Neural cell (in vitro differentiated cells): ENCODE data around the gene SCN1A. TPM values are rescaled to one million over a fixed set of nuclear protein-coding genes. Genes with fewer than 3 reads are reported as not detected.

Experiments
- H2AFZ ChIP-seq: fragments of 200-600, 300-800 bp; sonication (generic), shearing (Covaris generic); 2 replicates; pipeline ENCODE4 v1.6.0; 2014; ENCODE audit warnings: low read depth, mild to moderate bottlenecking, antibody characterized with exemption, low read length, moderate library complexity
- H3F3A ChIP-seq: fragments of 200-600 bp; shearing (Covaris generic); 2 replicates; pipeline ENCODE4 v1.6.1; 2016; ENCODE audit warnings: mild to moderate bottlenecking, moderate library complexity, mixed read lengths, antibody characterized with exemption, low read length; ENCODE audit not compliant: insufficient read depth, poor library complexity, severe bottlenecking
- H3K27ac ChIP-seq: fragments of 200-600, 300-800 bp; sonication (generic), shearing (Covaris generic); 2 replicates; pipeline ENCODE4 v1.5.1; 2014; ENCODE audit warnings: mild to moderate bottlenecking, low read length, moderate library complexity
- H3K27me3 ChIP-seq: fragments of 300-800, 200-600 bp; sonication (generic), shearing (Covaris generic); 2 replicates; pipeline ENCODE4 v1.6.0; 2014; ENCODE audit warnings: mild to moderate bottlenecking, low read depth, low read length, moderate library complexity; ENCODE audit not compliant: insufficient read depth
- H3K36me3 ChIP-seq: fragments of 300-800, 200-600 bp; sonication (generic), shearing (Covaris generic); 2 replicates; pipeline ENCODE4 v1.5.1; 2014; ENCODE audit warnings: mild to moderate bottlenecking, antibody characterized with exemption, low read length, moderate library complexity; ENCODE audit not compliant: insufficient read depth
- H3K4me2 ChIP-seq: fragments of 300-800, 200-600 bp; sonication (generic), shearing (Covaris generic); 2 replicates; pipeline ENCODE4 v1.6.0; 2014; ENCODE audit warnings: mild to moderate bottlenecking, low read length
- H3K4me3 ChIP-seq: fragments of 300-800, 200-600 bp; sonication (generic), shearing (Covaris generic); 2 replicates; pipeline ENCODE4 v1.5.1; 2014; ENCODE audit warnings: mild to moderate bottlenecking, low read length, moderate library complexity
- H3K79me2 ChIP-seq: fragments of 200-600 bp; shearing (Covaris generic); replicated peaks from 2 replicates; pipeline ENCODE4 v1.6.0; 2014; ENCODE audit warnings: mild to moderate bottlenecking, low read length, moderate library complexity; ENCODE audit not compliant: insufficient read depth
- H3K9ac ChIP-seq: fragments of 300-800, 200-600 bp; sonication (generic), shearing (Covaris generic); 2 replicates; pipeline ENCODE4 v1.6.1; 2016; ENCODE audit warnings: mild to moderate bottlenecking, low read length, mixed read lengths
- H3K9me2 ChIP-seq: fragments of 200-600 bp; shearing (Covaris generic); 2 replicates; pipeline ENCODE4 v1.6.1; 2016; ENCODE audit warnings: mild to moderate bottlenecking, low read length, mixed read lengths; ENCODE audit not compliant: insufficient read depth
- H3K9me3 ChIP-seq: fragments of 200-600, 300-800 bp; sonication (generic), shearing (Covaris generic); 2 replicates; pipeline ENCODE4 v1.6.1; 2016; ENCODE audit warnings: mild to moderate bottlenecking, mixed run types, low read length, moderate library complexity, mixed read lengths
- H4K20me1 ChIP-seq: fragments of 200-600 bp; shearing (Covaris generic); 2 replicates; pipeline ENCODE4 v1.6.1; 2016; ENCODE audit warnings: mild to moderate bottlenecking, mixed run types; ENCODE audit not compliant: insufficient read depth
- EP300 ChIP-seq: fragments of 450-650 bp; conservative IDR thresholded peaks from 2 replicates; pipeline ENCODE4 v1.6.1; 2014; ENCODE audit warnings: antibody characterized with exemption, mild to moderate bottlenecking, moderate library complexity; ENCODE audit not compliant: poor library complexity, severe bottlenecking
- EZH2 ChIP-seq: fragments of 200-600, 300-800 bp; shearing (Covaris generic), sonication (generic); IDR thresholded peaks from 2 replicates; pipeline ENCODE4 v1.6.1; 2014; ENCODE audit warnings: antibody characterized with exemption, low read length, borderline replicate concordance, mild to moderate bottlenecking; ENCODE audit not compliant: insufficient read depth, poor library complexity, severe bottlenecking
- MXI1 ChIP-seq: fragments of 450-650 bp; conservative IDR thresholded peaks from 2 replicates; pipeline ENCODE4 v1.6.1; 2014; ENCODE audit warnings: antibody characterized with exemption, mild to moderate bottlenecking; ENCODE audit not compliant: poor library complexity, severe bottlenecking
- POLR2AphosphoS5 ChIP-seq: IDR thresholded peaks from 2 replicates; pipeline ENCODE4 v1.6.1; 2012
- RAD21 ChIP-seq: fragments of 450-650 bp; conservative IDR thresholded peaks from 2 replicates; pipeline ENCODE4 v1.6.1; 2014; ENCODE audit warnings: antibody characterized with exemption, mild to moderate bottlenecking, moderate library complexity
- SMC3 ChIP-seq: fragments of 450-650 bp; conservative IDR thresholded peaks from 2 replicates; pipeline ENCODE4 v1.6.1; 2014; ENCODE audit warnings: antibody characterized with exemption, mild to moderate bottlenecking, moderate library complexity; ENCODE audit not compliant: poor library complexity
- TAF1 ChIP-seq: IDR thresholded peaks from 2 replicates; pipeline ENCODE4 v1.6.1; 2012; ENCODE audit warnings: low read depth
- polyA plus RNA-seq: library from polyadenylated mRNA; depleted of rRNA; stranded (reverse); fragments of >200 nt; gene quantifications from 2 replicates; pipeline ENCODE4 v1.2.3, GENCODE V29; 2014
- TF ChIP-seq, protein P1 (sequence below): fragments of 450-650 bp; IDR thresholded peaks from 2 replicates; pipeline ENCODE4 v1.5.1; 2014; ENCODE audit warnings: antibody characterized with exemption, mild to moderate bottlenecking, moderate library complexity; ENCODE audit not compliant: poor library complexity, severe bottlenecking
- TF ChIP-seq, protein P2 (sequence below): IDR thresholded peaks from 2 replicates; pipeline ENCODE4 v1.6.1; 2012; ENCODE audit warnings: borderline replicate concordance

The SCN1A gene
- polyA plus RNA-seq, 1 donor from 2014 or later = 1.0 TPM

DNA sequence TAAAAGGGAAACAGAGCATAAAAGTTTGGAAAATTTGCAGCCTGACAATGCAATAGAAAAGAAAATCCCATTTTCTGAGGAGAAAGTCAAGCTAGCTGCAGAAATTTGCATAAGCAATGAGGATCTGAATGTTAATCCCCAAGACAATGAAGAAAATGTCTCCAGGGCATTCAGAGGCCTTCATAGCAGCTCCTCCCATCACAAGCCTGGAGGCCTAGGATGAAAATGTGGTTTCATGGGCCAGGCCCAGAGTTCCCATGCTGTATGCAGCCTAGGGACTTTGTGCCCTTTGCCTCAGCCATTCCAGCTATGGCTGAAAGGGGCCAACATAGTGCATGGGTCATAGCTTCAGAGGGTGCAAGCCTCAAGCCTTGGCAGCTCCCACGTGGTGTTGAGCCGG lies 10.3 kb upstream of the SCN1A start:
- Histone ChIP-seq H3K79me2 (no peaks in the 10 kb centered on the region), H4K20me1 (no peaks in the 10 kb centered on the region), H3K9me3 (no peaks in the 10 kb centered on the region), H3K4me3 (no peak overlapping the region), H3K4me2 (no peak overlapping the region), H3K9me2 (no peaks in the 10 kb centered on the region), H3K36me3 (no peaks in the 10 kb centered on the region), H2AFZ (no peak overlapping the region), H3F3A (no peaks in the 10 kb centered on the region), H3K9ac (no peak overlapping the region), H3K27ac (no peak overlapping the region), H3K27me3 (no peaks in the 10 kb centered on the region)
- TF ChIP-seq, protein P1, sequence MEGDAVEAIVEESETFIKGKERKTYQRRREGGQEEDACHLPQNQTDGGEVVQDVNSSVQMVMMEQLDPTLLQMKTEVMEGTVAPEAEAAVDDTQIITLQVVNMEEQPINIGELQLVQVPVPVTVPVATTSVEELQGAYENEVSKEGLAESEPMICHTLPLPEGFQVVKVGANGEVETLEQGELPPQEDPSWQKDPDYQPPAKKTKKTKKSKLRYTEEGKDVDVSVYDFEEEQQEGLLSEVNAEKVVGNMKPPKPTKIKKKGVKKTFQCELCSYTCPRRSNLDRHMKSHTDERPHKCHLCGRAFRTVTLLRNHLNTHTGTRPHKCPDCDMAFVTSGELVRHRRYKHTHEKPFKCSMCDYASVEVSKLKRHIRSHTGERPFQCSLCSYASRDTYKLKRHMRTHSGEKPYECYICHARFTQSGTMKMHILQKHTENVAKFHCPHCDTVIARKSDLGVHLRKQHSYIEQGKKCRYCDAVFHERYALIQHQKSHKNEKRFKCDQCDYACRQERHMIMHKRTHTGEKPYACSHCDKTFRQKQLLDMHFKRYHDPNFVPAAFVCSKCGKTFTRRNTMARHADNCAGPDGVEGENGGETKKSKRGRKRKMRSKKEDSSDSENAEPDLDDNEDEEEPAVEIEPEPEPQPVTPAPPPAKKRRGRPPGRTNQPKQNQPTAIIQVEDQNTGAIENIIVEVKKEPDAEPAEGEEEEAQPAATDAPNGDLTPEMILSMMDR = no peak
- no peak for TF ChIP-seq EZH2
- no peak for TF ChIP-seq SMC3
- TF ChIP-seq EP300 = no peak
- no peak for TF ChIP-seq TAF1
- TF ChIP-seq MXI1 = no peak
- TF ChIP-seq, protein P2, sequence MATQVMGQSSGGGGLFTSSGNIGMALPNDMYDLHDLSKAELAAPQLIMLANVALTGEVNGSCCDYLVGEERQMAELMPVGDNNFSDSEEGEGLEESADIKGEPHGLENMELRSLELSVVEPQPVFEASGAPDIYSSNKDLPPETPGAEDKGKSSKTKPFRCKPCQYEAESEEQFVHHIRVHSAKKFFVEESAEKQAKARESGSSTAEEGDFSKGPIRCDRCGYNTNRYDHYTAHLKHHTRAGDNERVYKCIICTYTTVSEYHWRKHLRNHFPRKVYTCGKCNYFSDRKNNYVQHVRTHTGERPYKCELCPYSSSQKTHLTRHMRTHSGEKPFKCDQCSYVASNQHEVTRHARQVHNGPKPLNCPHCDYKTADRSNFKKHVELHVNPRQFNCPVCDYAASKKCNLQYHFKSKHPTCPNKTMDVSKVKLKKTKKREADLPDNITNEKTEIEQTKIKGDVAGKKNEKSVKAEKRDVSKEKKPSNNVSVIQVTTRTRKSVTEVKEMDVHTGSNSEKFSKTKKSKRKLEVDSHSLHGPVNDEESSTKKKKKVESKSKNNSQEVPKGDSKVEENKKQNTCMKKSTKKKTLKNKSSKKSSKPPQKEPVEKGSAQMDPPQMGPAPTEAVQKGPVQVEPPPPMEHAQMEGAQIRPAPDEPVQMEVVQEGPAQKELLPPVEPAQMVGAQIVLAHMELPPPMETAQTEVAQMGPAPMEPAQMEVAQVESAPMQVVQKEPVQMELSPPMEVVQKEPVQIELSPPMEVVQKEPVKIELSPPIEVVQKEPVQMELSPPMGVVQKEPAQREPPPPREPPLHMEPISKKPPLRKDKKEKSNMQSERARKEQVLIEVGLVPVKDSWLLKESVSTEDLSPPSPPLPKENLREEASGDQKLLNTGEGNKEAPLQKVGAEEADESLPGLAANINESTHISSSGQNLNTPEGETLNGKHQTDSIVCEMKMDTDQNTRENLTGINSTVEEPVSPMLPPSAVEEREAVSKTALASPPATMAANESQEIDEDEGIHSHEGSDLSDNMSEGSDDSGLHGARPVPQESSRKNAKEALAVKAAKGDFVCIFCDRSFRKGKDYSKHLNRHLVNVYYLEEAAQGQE = no peak
- TF ChIP-seq POLR2AphosphoS5 = no peak
- no peak for TF ChIP-seq RAD21

DNA sequence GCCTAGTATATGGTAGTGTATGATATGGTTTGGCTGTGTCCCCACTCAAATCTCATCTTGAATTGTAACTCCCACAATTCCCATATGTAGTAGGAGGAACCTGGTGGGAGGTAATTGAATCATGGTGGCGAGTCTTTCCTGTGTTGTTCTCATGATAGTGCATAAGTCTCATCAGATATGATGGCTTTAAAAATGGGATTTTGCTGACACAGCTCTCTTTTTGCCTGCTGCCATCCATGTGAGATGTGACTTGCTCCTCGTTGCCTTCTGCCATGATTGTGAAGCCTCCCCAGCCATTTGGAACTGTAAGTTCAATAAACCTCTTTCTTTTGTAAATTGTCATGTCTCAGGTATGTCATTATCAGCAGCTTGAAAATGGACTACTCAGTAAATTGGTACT lies 9.5 kb upstream of the SCN1A start:
- TF ChIP-seq RAD21 (no peak), EZH2 (no peak), TAF1 (no peak)
- TF ChIP-seq, protein P2 = no peak

More for the DNA sequence above, 9.5 kb upstream of the SCN1A start:
- no peak overlapping the region for H3K27ac ChIP-seq
- no peak overlapping the region for H2AFZ ChIP-seq
- no peaks in the 10 kb centered on the region for H3K79me2 ChIP-seq
- H3K27me3 ChIP-seq = no peaks in the 10 kb centered on the region
- no peak overlapping the region for H3K4me2 ChIP-seq
- H3K9me2 ChIP-seq = no peaks in the 10 kb centered on the region
- no peaks in the 10 kb centered on the region for H3K9me3 ChIP-seq
- H3K36me3 ChIP-seq = no peaks in the 10 kb centered on the region
- H4K20me1 ChIP-seq = no peaks in the 10 kb centered on the region
- H3K9ac ChIP-seq = no peak overlapping the region
- no peak overlapping the region for H3K4me3 ChIP-seq
- H3F3A ChIP-seq = no peaks in the 10 kb centered on the region
